Fibroblast of lung (primary cell): Measurements from ENCODE around the gene OGFR. TPM values are rescaled to one million over a fixed set of nuclear protein-coding genes. Genes with fewer than 3 reads are reported as not detected.

ENCODE experiments used
- DNase-seq, 2 donors: peaks; one replicate each; pipeline versions ENCODE4 v3.0.0 to v3.0.0-alpha.2; 2010; ENCODE audit warnings: low read depth in 2 of 2
- H2AFZ ChIP-seq: 2 replicates; pipeline ENCODE4 v1.5.1; 2012; ENCODE audit warnings: low read length, control low read depth, inconsistent platforms
- H3K27ac ChIP-seq: 2 replicates; pipeline ENCODE4 v1.5.1; 2011; ENCODE audit warnings: low read length, control low read depth; ENCODE audit not compliant: insufficient read depth
- H3K27me3 ChIP-seq: 2 replicates; pipeline ENCODE4 v1.5.1; 2011; ENCODE audit warnings: mild to moderate bottlenecking, low read length; ENCODE audit not compliant: control insufficient read depth, insufficient read depth
- H3K36me3 ChIP-seq: 2 replicates; pipeline ENCODE4 v1.5.1; 2011; ENCODE audit warnings: low read length; ENCODE audit not compliant: control insufficient read depth, insufficient read depth
- H3K4me1 ChIP-seq: 2 replicates; pipeline ENCODE4 v1.5.1; 2011; ENCODE audit warnings: low read length; ENCODE audit not compliant: control insufficient read depth, insufficient read depth; ENCODE audit errors: extremely low read depth
- H3K4me2 ChIP-seq: 2 replicates; pipeline ENCODE4 v1.5.1; 2011; ENCODE audit warnings: low read length, control low read depth; ENCODE audit not compliant: insufficient read depth; ENCODE audit errors: extremely low read depth
- H3K4me3 ChIP-seq, 4 experiments: fragments of 200-600 bp in 1 of 4; sonication (generic) in 1 of 4; replicated peaks in 1 of 4; 2 replicates each; pipeline ENCODE4 v1.5.1; 2011 to 2016; ENCODE audit warnings: low read length in 4 of 4, low read depth in 3 of 4, mild to moderate bottlenecking in 3 of 4, control low read depth in 2 of 4, inconsistent platforms in 1 of 4, mixed read lengths in 1 of 4; ENCODE audit not compliant: insufficient read depth in 1 of 4; ENCODE audit errors: control extremely low read depth in 1 of 4
- H3K79me2 ChIP-seq: 2 replicates; pipeline ENCODE4 v1.5.1; 2012; ENCODE audit warnings: mild to moderate bottlenecking, low read length, inconsistent platforms; ENCODE audit not compliant: control insufficient read depth, insufficient read depth
- H3K9ac ChIP-seq: 2 replicates; pipeline ENCODE4 v1.5.1; 2011; ENCODE audit warnings: mild to moderate bottlenecking, low read length, control low read depth; ENCODE audit not compliant: insufficient read depth
- H3K9me3 ChIP-seq: 2 replicates; pipeline ENCODE4 v1.5.1; 2012; ENCODE audit warnings: low read depth, low read length; ENCODE audit not compliant: control insufficient read depth, insufficient read depth
- H4K20me1 ChIP-seq: 2 replicates; pipeline ENCODE4 v1.5.1; 2011; ENCODE audit warnings: low read length; ENCODE audit not compliant: control insufficient read depth, insufficient read depth; ENCODE audit errors: extremely low read depth
- EZH2 ChIP-seq: IDR thresholded peaks from 2 replicates; pipeline ENCODE4 v1.5.1; 2012; ENCODE audit warnings: low read length, control low read depth, mild to moderate bottlenecking; ENCODE audit errors: missing control alignments
- polyA plus RNA-seq, 2 donors: library from polyadenylated mRNA; depleted of rRNA in 1 of 2; stranded (reverse) in 1 of 2; unstranded in 1 of 2; fragments of >200 nt; gene quantifications; 2 replicates each; pipeline ENCODE4 v1.2.1, GENCODE V29; 2011 to 2012; ENCODE audit warnings: missing spikeins in 1 of 2
- total RNA-seq: library from RNA; depleted of rRNA; stranded (reverse); fragments of >200 nt; gene quantifications from 2 replicates; pipeline ENCODE4 v1.2.1, GENCODE V29; 2014
- TF ChIP-seq, protein P1 (sequence below), 2 donors: IDR thresholded peaks in 1 of 2; conservative IDR thresholded peaks in 1 of 2; 1 replicate in 1 of 2; 2 replicates in 1 of 2; pipeline ENCODE4 v1.5.1; 2011 to 2012; ENCODE audit warnings: low read length in 2 of 2, control low read depth in 1 of 2, inconsistent platforms in 1 of 2, low read depth in 1 of 2, mild to moderate bottlenecking in 1 of 2

The OGFR gene
- total and polyA plus RNA-seq, 2 donors (not counting 1 experiment from before 2014, with no cell fraction given): 19.7 to 34.0 TPM

DNA sequence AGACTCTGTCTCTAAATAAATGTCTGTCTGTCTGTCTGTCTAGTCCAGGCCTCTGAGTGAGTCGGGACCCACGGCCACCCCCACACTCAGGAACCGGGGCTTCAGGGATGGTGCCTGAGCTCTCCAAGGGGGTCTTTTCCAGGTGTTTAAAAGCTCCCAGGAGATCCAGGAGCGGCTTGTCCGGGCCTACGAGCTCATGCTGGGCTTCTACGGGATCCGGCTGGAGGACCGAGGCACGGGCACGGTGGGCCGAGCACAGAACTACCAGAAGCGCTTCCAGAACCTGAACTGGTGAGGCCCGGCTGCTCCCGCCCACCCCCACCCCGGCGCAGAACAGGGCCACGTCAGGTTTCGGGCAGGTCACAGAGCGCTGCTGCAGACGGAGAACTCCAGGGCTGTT, 6.7 kb downstream of the OGFR start:
- no peaks in the 10 kb centered on the region for H3K9me3 ChIP-seq

DNA sequence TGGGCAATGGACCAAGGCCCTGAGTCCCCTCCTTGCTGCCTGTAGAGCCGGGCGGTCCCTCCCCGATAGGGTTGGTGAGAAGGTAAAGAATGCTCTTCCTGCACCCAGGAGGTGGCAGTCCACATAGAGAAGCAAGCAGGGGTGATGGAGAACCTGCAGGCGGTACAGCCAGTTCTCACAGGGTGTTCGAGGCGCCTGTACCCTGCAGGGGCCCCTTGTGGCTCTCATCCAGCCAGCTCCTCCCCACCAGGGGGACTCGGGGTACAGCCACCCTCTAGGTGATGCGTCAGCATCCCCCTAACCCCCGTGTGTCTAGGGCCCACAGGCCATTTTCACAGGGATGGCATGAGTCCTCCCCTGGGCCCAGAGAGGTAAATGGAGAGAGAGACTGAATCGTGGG, 7.1 kb downstream of the OGFR start:
- peaks cover 12% of the 10 kb centered on the region for H3K79me2 ChIP-seq
- no peak overlapping the region for H3K4me2 ChIP-seq
- H3K9ac ChIP-seq: no peak overlapping the region
- H3K4me3 ChIP-seq: no peak overlapping the region
- H3K9me3 ChIP-seq: no peaks in the 10 kb centered on the region
- TF ChIP-seq, protein P1, sequence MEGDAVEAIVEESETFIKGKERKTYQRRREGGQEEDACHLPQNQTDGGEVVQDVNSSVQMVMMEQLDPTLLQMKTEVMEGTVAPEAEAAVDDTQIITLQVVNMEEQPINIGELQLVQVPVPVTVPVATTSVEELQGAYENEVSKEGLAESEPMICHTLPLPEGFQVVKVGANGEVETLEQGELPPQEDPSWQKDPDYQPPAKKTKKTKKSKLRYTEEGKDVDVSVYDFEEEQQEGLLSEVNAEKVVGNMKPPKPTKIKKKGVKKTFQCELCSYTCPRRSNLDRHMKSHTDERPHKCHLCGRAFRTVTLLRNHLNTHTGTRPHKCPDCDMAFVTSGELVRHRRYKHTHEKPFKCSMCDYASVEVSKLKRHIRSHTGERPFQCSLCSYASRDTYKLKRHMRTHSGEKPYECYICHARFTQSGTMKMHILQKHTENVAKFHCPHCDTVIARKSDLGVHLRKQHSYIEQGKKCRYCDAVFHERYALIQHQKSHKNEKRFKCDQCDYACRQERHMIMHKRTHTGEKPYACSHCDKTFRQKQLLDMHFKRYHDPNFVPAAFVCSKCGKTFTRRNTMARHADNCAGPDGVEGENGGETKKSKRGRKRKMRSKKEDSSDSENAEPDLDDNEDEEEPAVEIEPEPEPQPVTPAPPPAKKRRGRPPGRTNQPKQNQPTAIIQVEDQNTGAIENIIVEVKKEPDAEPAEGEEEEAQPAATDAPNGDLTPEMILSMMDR (conservative IDR thresholded peaks at IDR 0.05 in 1 of 2, IDR thresholded peaks at IDR 0.05 in 1 of 2; ENCODE audit: low read depth in 1 of 2, low read length in 2 of 2): no peak
- TF ChIP-seq EZH2: no peak
- H4K20me1 ChIP-seq: no peaks in the 10 kb centered on the region
- H3K27ac ChIP-seq: no peak overlapping the region
- peaks cover 3% of the 10 kb centered on the region for H3K4me1 ChIP-seq
- H3K27me3 ChIP-seq: peaks cover 9% of the 10 kb centered on the region
- DNase-seq: no peak
- H2AFZ ChIP-seq: no peak overlapping the region
- H3K36me3 ChIP-seq: peaks cover 34% of the 10 kb centered on the region

More for the DNA sequence above, 6.7 kb downstream of the OGFR start:
- Histone ChIP-seq H3K4me2 (no peak overlapping the region), H2AFZ (no peak overlapping the region), H4K20me1 (no peaks in the 10 kb centered on the region), H3K36me3 (peaks cover 34% of the 10 kb centered on the region), H3K27ac (no peak overlapping the region), H3K79me2 (peaks cover 16% of the 10 kb centered on the region), H3K9ac (no peak overlapping the region), H3K27me3 (peaks cover 9% of the 10 kb centered on the region), H3K4me3 (no peak overlapping the region), H3K4me1 (peaks cover 3% of the 10 kb centered on the region)
- DNase-seq: no peak
- TF ChIP-seq, protein P1 (conservative IDR thresholded peaks at IDR 0.05 in 1 of 2, IDR thresholded peaks at IDR 0.05 in 1 of 2; ENCODE audit: low read depth in 1 of 2, low read length in 2 of 2): no peak
- no peak for TF ChIP-seq EZH2

DNA sequence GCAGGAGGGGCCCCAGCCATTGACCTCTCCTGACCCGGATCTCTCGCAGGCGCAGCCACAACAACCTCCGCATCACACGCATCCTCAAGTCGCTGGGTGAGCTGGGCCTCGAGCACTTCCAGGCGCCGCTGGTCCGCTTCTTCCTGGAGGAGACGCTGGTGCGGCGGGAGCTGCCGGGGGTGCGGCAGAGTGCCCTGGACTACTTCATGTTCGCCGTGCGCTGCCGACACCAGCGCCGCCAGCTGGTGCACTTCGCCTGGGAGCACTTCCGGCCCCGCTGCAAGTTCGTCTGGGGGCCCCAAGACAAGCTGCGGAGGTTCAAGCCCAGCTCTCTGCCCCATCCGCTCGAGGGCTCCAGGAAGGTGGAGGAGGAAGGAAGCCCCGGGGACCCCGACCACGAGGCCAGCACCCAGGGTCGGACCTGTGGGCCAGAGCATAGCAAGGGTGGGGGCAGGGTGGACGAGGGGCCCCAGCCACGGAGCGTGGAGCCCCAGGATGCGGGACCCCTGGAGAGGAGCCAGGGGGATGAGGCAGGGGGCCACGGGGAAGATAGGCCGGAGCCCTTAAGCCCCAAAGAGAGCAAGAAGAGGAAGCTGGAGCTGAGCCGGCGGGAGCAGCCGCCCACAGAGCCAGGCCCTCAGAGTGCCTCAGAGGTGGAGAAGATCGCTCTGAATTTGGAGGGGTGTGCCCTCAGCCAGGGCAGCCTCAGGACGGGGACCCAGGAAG, 7.7 kb downstream of the OGFR start:
- no peak overlapping the region for H3K9ac ChIP-seq
- H3K36me3 ChIP-seq: peaks cover 34% of the 10 kb centered on the region
- no peak overlapping the region for H2AFZ ChIP-seq
- H3K79me2 ChIP-seq: peaks cover 5% of the 10 kb centered on the region
- no peak for TF ChIP-seq EZH2
- TF ChIP-seq, protein P1 (conservative IDR thresholded peaks at IDR 0.05 in 1 of 2, IDR thresholded peaks at IDR 0.05 in 1 of 2; ENCODE audit: low read depth in 1 of 2, low read length in 2 of 2): no peak
- peaks cover 9% of the 10 kb centered on the region for H3K27me3 ChIP-seq
- H3K9me3 ChIP-seq: no peaks in the 10 kb centered on the region
- no peak overlapping the region for H3K4me2 ChIP-seq
- peaks cover 3% of the 10 kb centered on the region for H3K4me1 ChIP-seq
- no peaks in the 10 kb centered on the region for H4K20me1 ChIP-seq
- H3K4me3 ChIP-seq: no peak overlapping the region
- DNase-seq: no peak
- no peak overlapping the region for H3K27ac ChIP-seq
